RWPE2 (cell line): ENCODE measurements around the gene ARHGEF10L.

ENCODE experiments used
- ATAC-seq: fragments of 200-7000 bp; cut with Tn5 transposase; 3 replicates; pipeline ENCODE4 v1.9.1; 2021; ENCODE audit warnings: low read depth
- DNase-seq: peaks from one replicate; pipeline ENCODE4 v3.0.0-alpha.2; 2020; ENCODE audit warnings: low spot score
- H3K27ac ChIP-seq: fragments of 450-650 bp; 2 replicates; pipeline ENCODE4 v1.5.1; 2017; ENCODE audit warnings: mild to moderate bottlenecking; ENCODE audit not compliant: poor library complexity, severe bottlenecking
- H3K27me3 ChIP-seq: fragments of 250-450 bp; sonication (Bioruptor Pico); 2 replicates; pipeline ENCODE4 v1.5.1; 2021; ENCODE audit warnings: mild to moderate bottlenecking, moderate library complexity; ENCODE audit not compliant: insufficient read depth, poor library complexity, severe bottlenecking
- H3K36me3 ChIP-seq: fragments of 250-450 bp; sonication (Bioruptor Pico); 2 replicates; pipeline ENCODE4 v1.5.1; 2020; ENCODE audit warnings: low read depth, mild to moderate bottlenecking, moderate library complexity
- H3K4me1 ChIP-seq: fragments of 250-450 bp; sonication (Bioruptor Pico); 2 replicates; pipeline ENCODE4 v1.5.1; 2021; ENCODE audit warnings: mild to moderate bottlenecking, moderate library complexity; ENCODE audit not compliant: insufficient read depth, poor library complexity, severe bottlenecking
- H3K4me3 ChIP-seq: fragments of 250-450 bp; sonication (Bioruptor Pico); 2 replicates; pipeline ENCODE4 v1.5.1; 2021; ENCODE audit warnings: mild to moderate bottlenecking, moderate library complexity; ENCODE audit not compliant: severe bottlenecking
- H3K9me3 ChIP-seq: fragments of 250-450 bp; sonication (Bioruptor Pico); 2 replicates; pipeline ENCODE4 v1.5.1; 2021; ENCODE audit warnings: mild to moderate bottlenecking, moderate library complexity; ENCODE audit not compliant: severe bottlenecking
- TF ChIP-seq, protein P1 (sequence below): fragments of 450-650 bp; IDR thresholded peaks from one replicate; pipeline ENCODE4 v1.5.1; 2017; ENCODE audit warnings: mild to moderate bottlenecking, moderate library complexity; ENCODE audit not compliant: poor library complexity, severe bottlenecking

ARHGEF10L gene

DNA sequence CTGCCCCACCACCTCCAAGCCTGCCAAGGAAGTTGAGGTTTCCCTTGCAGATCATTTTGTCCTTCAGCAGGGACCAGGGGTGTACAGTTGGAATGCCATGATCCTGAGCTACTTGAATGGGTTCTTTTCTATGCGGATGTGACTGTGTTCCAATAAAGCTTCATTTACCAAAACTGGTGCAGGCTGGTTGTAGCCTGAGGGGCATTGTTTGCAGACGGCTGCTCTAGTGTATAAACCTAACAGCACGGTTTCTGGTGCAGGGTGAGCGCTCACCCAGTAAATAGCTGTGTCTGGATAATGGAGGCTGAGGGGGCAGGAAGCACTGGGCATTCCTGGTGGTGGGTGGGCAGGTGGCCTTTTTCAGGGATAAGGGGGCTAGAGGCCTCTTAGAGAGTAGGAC is 142.9 kb downstream of the ARHGEF10L start:
- no peaks in the 10 kb centered on the region for H3K36me3 ChIP-seq
- no peaks in the 10 kb centered on the region for H3K9me3 ChIP-seq
- DNase-seq (no peak), ATAC-seq (no peak)
- no peaks in the 10 kb centered on the region for H3K4me1 ChIP-seq
- TF ChIP-seq, protein P1, sequence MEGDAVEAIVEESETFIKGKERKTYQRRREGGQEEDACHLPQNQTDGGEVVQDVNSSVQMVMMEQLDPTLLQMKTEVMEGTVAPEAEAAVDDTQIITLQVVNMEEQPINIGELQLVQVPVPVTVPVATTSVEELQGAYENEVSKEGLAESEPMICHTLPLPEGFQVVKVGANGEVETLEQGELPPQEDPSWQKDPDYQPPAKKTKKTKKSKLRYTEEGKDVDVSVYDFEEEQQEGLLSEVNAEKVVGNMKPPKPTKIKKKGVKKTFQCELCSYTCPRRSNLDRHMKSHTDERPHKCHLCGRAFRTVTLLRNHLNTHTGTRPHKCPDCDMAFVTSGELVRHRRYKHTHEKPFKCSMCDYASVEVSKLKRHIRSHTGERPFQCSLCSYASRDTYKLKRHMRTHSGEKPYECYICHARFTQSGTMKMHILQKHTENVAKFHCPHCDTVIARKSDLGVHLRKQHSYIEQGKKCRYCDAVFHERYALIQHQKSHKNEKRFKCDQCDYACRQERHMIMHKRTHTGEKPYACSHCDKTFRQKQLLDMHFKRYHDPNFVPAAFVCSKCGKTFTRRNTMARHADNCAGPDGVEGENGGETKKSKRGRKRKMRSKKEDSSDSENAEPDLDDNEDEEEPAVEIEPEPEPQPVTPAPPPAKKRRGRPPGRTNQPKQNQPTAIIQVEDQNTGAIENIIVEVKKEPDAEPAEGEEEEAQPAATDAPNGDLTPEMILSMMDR = no peak
- no peaks in the 10 kb centered on the region for H3K27me3 ChIP-seq
- no peak overlapping the region for H3K27ac ChIP-seq
- no peak overlapping the region for H3K4me3 ChIP-seq

DNA sequence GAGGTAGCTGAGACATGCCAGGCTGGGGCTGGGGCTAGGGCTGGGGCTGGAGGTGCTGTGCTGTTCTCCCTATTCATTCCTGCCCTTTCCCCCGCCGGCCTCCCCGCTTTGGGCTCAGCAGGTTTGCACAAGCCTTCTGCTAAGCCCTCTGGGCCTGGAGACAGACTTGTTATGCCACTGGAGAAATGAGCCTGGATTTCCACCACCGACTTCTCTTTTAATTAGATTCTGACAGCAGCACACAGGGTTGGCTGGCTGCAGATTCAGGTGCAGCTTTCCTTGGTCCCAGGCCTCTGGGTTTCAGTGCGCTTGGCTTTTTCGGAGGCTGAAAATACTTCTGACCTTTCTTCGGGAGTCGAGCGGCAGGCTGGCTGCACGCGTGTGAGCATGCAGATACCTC is 144.1 kb downstream of the ARHGEF10L start:
- Histone ChIP-seq H3K27ac (no peak overlapping the region), H3K4me3 (no peak overlapping the region), H3K9me3 (no peaks in the 10 kb centered on the region), H3K36me3 (no peaks in the 10 kb centered on the region), H3K4me1 (no peaks in the 10 kb centered on the region), H3K27me3 (no peaks in the 10 kb centered on the region)
- no peak for DNase-seq
- TF ChIP-seq, protein P1 = no peak
- no peak for ATAC-seq

DNA sequence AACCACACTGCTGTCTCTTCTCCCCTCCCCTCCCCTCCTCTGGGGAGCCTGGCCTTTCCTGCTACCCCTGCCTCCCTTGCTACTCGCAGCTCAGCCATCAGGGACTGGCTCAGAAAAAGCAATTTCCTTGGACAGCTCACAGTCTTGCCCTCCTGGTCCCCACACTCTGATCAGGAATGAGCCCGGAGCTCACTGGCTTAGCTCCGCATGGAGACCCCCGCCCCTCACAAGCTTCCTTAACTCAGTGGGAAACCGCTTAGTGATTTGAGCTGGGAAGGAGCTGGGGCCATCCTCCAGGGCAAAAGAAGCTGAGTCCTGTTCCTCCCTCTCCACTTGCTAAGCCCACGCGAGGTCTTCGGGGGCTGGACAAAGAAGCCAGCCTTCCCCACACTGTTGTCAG is 145.3 kb downstream of the ARHGEF10L start:
- no peaks in the 10 kb centered on the region for H3K27me3 ChIP-seq
- H3K27ac ChIP-seq = no peak overlapping the region
- H3K4me3 ChIP-seq = no peak overlapping the region
- ATAC-seq = no peak
- no peak for DNase-seq
- no peaks in the 10 kb centered on the region for H3K4me1 ChIP-seq
- TF ChIP-seq, protein P1 = no peak
- H3K36me3 ChIP-seq = no peaks in the 10 kb centered on the region
- H3K9me3 ChIP-seq = no peaks in the 10 kb centered on the region

DNA sequence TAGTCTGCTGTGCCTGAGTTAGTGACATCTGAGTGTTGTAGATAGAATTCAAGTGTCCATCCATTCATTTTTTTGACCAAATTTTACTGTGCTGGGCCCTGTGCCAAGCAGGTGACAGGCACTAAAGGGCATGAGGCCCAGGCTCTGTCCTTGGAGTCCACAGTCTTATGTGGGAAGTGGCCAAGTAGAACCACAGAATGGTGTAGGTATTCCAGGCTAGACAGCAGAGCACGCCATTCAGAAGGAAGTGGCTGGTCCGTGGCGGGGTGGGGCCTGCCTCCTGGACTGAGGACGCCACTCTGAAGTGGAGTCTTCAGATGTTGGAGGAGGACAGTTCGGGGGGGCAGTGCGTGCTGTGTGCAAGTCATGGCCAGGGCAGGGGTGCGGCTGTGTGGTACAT is 146.8 kb downstream of the ARHGEF10L start:
- H3K27ac ChIP-seq = no peak overlapping the region
- H3K27me3 ChIP-seq = no peaks in the 10 kb centered on the region
- H3K4me3 ChIP-seq = no peak overlapping the region
- DNase-seq (no peak), ATAC-seq (no peak)
- H3K36me3 ChIP-seq = no peaks in the 10 kb centered on the region
- TF ChIP-seq, protein P1 = no peak
- no peaks in the 10 kb centered on the region for H3K9me3 ChIP-seq
- no peaks in the 10 kb centered on the region for H3K4me1 ChIP-seq

DNA sequence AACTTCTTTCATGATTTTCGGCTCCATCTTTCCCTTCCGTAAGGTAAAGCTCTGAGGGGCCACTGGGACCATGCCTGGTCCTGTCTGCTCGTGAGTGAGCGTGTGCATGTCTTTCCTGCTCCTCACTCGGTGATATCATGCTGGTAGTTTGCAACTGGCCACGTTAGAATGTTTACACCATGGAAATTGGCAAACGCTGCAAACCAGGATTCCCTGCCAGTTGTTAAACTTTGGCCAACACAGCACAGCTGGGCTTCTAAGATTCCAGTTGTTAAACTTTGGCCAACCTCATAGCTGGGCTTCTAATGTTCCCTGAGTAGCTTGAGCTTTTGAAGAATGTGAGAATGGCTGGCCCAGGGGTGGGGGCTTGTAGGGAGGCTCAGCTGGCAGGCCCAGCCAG is 147.6 kb downstream of the ARHGEF10L start:
- Histone ChIP-seq H3K27me3 (no peaks in the 10 kb centered on the region), H3K36me3 (no peaks in the 10 kb centered on the region), H3K4me1 (no peaks in the 10 kb centered on the region), H3K27ac (no peak overlapping the region), H3K9me3 (no peaks in the 10 kb centered on the region), H3K4me3 (no peak overlapping the region)
- TF ChIP-seq, protein P1 = no peak
- ATAC-seq = no peak
- no peak for DNase-seq
